HG03280 (cell line): ENCODE results near the gene TPO.
"Not testable (repeated sequence)": the region's sequence is repeated elsewhere in the genome, so short reads cannot be mapped to it uniquely, and the experiment has no call there.

Source experiments
- ATAC-seq: cut with Tn5 transposase; IDR thresholded peaks from one replicate; pipeline ENCODE4 v1.9.1; 2021; ENCODE audit warnings: mild to moderate bottlenecking, moderate library complexity; ENCODE audit not compliant: unreplicated experiment

TPO gene

DNA sequence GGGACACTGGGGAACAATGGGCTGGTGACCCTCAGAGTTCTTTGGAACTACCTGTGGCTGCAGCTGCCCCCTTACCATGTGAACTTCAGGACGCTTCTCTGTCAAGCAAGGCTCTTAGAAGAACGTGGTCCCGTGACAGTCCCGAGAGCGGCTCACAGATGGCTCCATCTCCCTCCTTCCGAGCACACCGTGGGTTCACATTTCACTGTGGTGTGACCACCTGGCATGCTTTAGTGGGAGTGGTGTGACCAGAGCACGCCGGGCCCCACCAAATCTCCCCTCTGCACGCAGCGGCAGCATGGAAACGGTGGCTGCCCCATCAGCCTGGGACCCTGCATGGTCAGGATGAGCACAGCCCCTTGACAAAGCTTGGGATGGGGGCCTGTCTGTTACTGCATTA lies 9.7 kb upstream of the TPO start:
- no peak for ATAC-seq

DNA sequence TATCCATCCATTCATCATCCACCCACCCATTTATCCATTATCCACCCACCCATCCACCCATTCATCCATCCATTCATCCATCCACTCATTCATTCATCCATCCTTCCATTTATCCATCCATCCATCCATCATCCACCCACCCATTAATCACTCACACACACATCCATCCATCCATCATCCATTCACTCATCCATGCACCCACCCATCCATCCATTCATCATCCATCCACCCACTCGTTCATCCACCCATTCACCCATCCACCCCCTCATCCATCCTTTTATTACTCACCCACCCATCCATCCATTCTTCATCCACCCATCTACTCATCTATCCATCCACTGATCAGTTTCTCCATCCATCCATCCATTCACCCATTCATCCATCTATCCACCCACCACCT lies 8.1 kb upstream of the TPO start:
- ATAC-seq: no peak

DNA sequence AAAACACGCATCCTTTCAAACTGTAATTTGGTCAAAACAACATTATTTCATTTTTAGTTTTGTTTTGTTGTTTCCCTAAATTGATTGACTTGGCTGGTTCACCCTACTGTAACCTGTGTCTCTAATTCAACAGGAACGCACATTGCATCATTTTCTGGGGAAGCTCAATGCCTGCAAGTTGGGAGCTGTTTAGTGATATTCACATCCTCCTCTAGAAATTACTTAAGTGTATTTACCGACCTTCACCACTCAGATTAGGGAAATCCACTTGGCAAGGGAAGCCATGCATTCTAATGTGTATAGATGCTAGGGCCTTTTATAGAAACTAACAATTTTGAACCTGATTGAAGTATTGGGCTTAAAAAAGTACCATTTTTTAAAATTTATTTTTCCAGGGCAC lies 7.3 kb upstream of the TPO start:
- ATAC-seq: no peak

DNA sequence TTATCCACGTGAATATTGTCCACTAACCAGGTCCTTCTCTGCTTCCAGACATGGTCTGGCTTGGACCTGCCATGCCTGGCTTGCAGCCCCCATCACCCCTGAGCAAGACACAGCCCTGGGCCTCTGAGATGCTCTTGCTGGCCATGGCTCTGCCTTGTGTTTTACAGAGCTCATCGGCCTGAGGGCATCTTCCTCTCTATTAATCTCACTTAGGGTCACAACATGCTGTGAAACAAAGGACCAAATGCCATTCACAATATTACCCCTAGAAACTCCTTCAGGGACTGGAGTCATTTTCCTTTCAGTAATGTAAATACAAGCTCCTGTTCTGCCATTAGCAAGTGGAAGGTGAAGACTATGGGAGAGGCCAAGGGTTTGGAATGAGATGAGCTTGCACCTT lies 6.8 kb upstream of the TPO start:
- ATAC-seq: no peak

DNA sequence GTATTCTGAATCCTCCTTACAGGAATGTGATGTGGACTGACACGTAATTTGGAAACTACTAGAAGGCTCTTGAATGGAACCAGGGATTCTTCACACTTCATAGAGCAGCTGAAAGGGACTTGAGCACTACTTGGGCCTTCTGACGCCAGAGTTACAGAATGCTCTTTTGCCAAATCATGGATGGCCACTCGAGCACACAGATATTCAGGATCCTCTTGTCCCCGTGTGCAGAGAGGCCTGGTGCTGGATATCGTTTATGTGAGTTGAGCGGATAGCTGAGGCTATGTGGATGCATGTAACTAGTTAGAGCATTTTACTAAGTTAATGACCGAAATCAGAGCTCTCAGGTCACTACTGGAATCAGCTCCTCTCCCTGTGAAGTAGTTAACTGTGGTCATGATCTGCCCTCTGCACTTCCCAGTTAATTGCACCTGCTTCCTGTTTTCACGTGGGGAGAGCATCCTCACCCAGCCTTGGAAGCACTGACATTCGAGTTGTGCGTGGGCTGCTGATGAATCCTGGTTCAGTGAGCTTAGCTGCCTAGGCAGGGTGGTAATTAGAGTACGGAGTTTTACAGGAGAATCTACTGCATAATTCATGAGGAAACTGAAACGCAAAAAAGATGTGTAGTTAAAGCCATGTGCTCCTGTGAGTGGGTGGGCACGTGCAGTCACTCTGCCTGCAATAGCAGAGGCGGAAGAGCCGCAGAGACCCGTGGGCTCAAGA lies 5.2 kb upstream of the TPO start:
- ATAC-seq: no peak

DNA sequence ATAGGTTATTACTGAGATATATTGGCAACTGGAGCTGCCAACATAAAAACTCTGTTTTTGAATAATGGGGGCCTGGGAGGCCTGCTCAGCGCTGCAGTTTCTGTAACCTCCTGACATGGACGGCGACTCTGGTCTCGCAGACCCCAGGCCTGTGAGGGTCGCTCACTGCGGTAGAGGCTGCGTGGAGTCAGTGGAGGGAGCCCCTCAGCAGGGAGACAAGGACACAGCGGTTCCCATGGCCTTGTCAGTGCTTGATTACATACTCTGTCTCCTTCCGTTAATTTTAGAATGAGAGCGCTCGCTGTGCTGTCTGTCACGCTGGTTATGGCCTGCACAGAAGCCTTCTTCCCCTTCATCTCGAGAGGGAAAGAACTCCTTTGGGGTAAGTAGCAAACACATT lies 858 bp downstream of the TPO start:
- ATAC-seq: no peak

DNA sequence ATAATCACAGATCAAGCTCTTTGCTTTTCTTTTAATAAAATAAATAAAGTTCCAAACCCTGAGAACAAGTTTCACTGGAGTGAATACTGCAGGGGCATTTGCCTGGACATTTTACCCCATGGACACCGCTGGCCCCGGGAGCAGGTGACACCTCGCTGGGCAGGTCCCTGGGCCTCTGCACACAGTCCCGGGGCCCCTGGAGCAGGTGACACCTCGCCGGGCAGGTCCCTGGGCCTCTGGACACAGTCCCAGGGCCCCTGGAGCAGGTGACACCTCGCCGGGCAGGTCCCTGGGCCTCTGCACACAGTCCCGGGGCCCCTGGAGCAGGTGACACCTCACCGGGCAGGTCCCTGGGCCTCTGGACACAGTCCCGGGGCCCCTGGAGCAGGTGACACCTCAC lies 1.6 kb downstream of the TPO start:
- not testable (repeated sequence) for ATAC-seq

DNA sequence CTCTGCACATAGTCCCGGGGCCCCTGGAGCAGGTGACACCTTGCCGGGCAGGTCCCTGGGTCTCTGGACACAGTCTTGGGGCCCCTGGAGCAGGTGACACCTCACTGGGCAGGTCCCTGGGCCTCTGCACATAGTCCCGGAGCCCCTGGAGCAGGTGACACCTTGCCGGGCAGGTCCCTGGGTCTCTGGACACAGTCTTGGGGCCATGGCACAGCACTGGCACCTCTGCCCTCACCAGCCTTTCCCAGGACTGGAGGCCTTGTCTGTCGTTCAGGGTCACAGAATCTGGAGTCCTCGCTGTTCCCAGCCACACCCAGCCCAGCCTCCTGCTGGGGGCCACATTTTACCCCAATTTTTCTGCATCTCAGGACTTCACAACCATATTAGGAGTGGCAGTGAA lies 2.2 kb downstream of the TPO start:
- ATAC-seq: no peak

DNA sequence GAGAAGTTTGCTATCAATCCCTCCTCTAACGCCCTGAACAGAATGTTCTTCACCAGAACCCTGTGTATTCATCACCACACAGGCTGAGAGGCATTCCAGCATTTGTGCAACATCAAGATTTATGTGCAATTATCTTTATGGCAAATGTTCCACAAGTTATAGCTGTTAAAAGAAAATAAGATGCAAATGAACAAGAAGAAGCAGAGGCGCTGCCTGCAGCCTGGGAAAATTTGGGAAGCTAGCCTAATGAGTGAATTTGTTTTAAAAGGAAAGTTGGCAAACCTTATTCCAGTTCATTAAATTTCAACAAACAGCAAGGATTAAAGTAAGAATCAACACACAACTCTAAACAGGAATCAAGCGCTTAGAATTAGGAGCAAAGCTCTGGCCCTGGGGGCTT lies 5.3 kb downstream of the TPO start:
- ATAC-seq: no peak

DNA sequence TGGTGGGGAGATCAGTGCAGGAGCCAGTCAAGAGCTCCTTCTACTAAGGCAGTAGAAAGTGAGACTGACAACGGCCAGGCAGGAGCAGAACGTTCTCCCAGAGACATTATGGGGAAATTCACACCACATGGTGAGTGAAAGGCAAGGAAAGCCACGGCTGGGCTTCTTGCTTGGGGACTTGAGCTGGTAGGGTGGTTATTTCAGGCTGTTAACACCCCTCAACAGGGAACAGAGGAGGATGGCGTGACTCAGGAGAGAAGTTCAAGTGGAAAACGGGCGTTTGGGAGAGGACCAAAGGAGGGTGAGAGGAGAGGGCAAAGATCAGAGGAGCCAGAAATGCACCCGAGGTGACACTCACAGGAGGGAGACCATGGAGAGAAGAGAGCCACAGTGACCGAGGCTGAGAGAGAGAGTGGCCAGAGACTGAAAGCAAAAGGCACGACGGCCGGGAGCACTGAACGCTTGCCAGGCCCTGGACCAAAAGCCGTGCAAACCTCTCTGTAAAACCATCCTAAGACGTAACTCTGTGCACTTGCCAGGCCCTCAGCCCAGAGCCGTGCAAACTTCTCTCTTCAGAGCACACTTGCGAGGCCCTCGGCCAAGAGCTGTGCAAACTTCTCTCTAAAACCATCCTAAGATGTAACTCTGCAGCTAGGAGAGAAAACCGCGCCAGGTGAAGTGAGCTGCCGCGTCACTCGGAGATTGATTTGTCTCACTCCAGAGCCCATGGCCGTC lies 7.7 kb downstream of the TPO start:
- no peak for ATAC-seq

DNA sequence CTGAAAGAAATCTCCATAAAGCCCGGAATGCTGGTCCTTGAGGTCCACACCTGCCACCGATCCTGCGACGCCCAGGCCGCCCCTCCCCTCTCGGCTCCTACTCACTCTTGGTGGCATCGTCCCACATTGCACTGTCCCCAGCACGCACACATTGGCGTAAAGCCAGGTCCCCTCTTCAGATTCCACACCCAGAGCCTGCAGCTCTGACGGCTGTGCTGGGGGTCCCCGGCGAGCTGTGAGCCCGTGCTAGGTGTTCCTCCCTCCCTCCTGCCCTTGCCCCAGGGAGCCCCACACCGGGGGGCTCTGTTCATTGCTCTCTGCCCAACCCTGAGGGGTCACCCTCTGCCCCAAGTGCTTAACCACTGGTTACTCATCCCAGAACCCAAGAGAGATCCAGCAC lies 8.5 kb downstream of the TPO start:
- no peak for ATAC-seq

DNA sequence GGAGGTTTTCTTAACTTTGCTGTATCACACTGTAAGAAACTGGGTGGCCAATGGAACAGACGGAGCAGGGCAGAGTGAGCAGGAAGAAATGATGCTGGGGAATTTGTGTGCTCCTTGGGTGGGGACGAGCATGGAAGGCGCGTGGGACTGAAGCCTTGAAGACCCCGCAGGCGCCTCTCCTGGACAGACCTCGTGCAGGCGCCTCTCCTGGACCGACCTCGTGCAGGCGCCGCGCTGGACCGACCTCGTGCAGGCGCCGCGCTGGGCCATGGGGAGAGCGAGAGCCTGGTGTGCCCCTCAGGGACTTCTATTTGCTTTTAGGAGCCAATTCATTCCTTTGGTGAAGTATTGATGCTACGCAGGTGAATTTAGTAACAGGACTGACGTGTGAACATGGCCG lies 8.9 kb downstream of the TPO start:
- ATAC-seq: no peak

DNA sequence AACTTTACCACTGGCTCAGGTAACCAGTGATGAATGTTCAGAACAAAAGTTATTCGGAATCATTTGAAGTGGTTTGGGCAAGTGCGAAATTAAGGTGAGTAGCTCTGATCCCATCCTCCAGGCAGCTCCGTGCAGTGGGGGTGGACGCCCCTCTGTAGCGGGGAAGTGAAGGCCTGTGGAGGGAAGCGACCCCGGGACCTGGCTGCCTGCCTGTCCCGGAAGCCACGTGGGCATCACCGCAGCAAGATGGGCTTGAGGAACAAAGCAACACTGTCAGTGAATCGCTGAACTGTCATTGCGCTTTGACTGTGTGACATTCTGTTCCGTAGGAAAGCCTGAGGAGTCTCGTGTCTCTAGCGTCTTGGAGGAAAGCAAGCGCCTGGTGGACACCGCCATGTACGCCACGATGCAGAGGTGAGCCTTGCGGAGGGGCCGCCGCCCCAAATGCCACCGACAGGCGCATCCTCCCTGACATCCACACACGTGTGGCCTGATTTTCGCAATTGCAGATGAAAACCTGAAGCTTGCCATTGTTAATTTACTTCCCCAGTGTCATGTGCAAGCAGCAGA lies 9.5 kb downstream of the TPO start:
- no peak for ATAC-seq

DNA sequence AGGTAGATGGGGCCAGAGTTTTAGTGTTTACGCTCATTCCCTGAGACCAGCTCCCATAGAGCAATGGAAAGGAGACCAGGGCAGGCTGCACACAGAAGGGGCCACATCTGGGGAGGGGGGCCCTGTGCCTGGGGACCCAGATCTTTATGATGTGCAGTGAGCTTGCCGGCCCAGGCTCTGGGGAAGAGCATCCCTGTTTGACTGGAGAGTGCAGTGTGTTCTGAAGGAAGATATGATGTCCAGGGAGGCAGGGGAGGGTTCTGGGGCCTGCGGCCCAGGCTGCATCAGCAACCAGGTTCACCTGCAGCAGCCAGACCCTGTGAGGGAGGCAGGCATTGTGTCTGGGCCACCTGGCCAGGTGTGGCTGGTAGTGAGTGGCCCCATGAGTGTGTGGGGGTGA lies 13.8 kb downstream of the TPO start:
- ATAC-seq: no peak

DNA sequence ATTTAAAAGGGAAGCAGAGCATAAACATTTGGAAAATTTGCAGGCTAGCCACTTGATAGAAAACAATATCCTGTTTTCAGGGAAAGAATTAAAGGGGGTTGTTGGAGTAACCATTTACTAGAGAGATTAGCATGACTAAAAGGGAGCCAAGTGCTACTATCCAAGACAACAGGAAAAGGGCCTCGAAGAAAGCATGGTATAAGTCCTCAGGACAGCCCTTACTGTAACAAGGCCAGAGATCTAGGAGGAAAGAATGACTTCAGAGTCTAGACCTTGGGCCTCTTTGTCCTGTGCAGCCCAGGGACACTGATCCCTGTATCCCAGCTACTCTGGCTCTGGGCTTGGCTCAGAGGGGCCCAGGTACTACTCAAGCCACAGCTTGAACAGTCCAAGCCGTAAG lies 16.6 kb downstream of the TPO start:
- no peak for ATAC-seq

DNA sequence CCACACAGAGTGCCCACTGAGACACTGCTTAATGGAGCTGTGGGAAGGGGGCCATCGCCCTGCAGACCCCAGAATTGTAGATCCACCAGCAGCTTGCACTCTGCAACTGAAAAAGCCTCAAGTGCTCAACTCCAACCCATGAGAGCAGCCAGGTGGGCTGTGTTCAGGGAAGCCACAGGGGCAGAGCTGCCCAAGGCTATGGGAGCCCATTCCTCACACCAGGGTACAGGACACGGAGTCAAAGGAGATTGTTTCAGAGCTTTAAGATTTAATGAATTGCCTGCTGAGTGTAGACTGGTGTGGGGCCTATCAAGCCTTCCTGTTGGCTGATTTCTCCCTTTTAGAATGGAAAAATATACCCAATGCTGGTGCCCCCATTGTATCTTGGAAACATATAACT lies 17.2 kb downstream of the TPO start:
- ATAC-seq: no peak

DNA sequence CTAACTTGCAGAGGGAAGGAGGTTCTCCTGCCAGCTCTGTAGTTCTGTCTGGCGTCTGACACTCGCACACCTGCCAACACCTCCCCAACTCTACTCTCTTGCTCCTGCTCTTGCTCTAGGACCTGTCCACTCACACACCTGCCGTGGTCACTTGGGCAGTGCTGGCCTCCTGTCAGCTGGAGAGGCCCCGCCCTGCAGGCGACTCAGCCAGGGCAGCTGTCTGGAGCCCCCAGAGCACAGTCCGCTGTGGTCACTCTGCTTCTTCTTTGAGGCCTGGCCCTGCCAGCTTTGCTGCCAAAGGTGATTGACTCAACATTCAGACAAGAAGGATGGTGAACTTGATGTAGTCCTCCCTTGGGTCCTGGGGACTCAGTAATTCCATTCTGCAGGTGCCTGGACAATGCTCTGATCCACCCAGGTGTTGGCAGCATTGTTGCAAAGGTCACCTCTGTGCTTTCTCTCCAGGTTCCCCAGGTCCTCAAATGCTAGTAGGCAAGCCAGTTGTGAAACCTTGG lies 18.7 kb downstream of the TPO start:
- no peak for ATAC-seq

DNA sequence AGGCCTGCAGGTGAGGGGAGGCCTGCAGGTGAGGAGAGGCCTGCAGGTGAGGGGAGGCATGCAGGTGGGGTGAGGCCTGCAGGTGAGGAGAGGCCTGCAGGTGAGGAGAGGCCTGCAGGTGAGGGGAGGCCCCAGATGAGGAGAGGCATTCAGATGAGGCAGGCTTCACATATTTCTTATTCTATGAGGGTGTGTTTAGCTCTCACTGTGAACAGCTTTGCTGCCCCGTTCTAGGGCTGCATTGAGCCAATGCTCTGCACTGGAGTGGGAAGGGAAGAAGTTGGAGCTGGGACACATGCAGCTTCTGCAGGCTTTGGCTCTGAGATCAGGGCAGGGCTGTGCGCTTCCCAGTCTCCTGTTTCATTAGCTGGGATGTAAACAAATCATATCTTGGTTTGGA lies 19.5 kb downstream of the TPO start:
- no peak for ATAC-seq

DNA sequence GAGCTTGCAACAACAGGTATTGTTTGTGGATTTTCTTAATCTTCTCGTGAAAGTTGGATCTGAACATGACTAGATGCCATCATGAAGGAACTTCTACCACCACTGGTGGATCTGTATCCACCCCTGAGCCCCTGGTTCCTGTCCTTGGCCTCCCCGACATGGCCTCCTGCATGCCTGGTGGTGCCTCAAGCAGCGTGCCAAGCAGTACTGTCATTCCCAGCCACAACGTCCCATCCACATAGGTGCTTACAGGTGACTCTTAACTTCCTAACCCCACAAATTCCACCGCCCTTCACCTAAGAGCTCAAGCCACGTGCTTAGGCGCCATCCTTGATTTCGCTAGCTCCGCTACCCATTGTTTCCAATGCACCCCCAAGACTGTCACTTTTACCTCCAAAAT lies 23.1 kb downstream of the TPO start:
- no peak for ATAC-seq

DNA sequence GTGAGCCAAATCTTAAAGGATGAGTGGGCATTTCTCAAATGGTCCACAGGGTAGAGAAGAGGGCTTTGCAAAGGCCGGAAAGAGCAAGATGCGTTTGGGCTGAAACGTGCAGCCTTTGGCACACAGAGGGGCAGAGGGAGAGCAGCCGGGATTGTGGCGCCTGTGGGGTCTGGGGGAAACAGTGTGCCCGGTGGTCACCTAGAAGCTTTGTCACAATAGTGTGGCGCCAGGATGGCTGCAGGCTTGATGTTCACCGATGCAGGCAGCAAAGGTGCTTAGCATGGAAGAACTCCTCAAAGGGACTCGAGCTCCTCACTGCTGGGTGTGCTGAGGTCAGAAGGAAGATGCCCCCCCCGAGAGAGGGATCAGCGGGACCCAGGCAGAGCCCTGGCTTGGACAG lies 23.8 kb downstream of the TPO start:
- no peak for ATAC-seq

DNA sequence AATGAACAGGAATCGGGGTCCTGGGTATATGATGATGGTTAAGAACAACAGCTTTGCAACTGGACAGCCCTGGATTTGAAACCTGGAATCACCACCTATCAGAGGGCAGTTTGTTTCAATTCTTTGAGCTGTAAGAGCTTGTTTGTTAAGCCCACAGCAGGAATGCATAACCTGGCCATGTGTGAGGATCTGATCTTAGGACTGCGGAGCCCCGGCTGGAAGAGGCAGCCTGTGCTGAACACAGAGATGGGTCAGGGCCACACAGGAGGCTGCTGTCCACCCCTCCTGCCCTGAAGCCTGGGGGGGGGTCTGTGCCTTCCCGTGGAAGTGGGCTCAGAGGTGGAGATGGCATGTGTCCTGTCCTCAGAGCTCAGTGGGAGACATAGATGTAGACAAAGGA lies 24.3 kb downstream of the TPO start:
- ATAC-seq: no peak

DNA sequence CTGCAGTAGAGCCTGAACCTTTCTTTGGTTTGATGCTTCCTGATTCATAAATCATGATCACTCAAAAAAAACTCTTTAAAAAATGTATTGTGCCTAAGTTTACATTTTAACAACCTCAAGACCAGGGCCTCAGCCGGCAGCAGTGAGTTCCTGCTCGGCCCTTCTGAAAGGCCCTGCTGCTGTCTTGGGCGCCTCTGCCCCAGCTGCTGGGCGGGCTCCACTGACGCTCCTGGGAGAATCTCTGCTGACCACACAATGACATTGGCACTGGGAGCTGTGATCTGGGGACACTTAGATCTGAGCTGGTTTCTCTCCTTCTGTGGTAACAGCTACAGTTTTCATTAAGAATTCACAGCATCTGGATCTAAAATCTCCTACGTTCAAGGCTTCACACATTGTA lies 25.7 kb downstream of the TPO start:
- no peak for ATAC-seq
